ELR (cell line): ENCODE results near the gene STAMBPL1.

ENCODE experiments used
- DNase-seq: peaks from one replicate; pipeline ENCODE4 v3.0.0-alpha.2; 2015; ENCODE audit warnings: low read depth

Gene STAMBPL1

GRCh38 chr10:88949912-88950837 lies 70.1 kb downstream of the STAMBPL1 start:
- DNase-seq = no peak

DNA sequence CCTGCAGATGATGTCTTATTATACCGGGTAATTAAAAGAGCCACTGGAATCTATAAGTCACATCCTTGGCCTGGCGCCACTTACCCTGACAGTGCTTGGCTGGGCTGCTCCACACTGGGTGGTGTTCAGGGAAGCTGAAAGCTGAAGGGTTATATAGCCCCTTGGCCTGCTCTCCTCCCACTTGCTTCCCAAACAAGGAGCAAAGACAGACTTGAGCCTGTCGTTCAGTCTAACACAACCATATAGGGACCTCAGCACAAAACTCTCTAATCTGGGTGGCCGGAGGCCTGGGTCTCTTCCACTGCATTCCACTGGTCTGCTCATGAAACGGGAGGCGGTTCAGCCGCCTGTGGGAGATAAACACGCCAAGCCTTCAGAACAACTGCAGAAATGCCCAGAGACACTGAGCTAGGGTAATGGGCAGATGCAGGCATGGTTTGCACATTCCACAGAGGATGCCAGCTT lies 72.6 kb downstream of the STAMBPL1 start, which contains the start of gene ACTA2:
Gene ACTA2, minus strand, starts transcription at position 127 of the 465 bp plus-strand sequence. CDS start 3,843 bp downstream, outside the sequence.
- DNase-seq = peak; percentile 31

DNA sequence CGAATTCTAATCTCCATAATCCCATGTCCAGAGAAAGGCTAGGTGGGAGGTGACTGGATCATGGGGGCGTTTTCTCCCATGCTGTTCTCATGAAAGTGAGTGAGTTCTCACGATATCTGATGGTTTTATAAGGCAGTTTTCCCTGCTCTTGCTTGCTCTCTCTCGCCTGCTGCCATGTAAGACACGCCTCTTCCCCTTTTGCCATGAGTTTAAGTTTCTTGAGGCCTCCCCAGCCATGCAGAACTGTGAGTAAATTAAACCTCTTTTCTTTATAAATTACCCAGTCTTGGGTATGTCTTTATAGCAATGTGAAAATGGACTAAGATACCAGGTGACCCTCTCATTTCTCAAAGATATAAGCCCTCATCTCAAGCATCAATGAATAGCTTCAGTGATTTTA lies 73.6 kb downstream of the STAMBPL1 start:
- no peak for DNase-seq

- DNase-seq = no peak
Measured at GRCh38 chr10:88954458-88955083, 74.5 kb downstream of the STAMBPL1 start.

DNA sequence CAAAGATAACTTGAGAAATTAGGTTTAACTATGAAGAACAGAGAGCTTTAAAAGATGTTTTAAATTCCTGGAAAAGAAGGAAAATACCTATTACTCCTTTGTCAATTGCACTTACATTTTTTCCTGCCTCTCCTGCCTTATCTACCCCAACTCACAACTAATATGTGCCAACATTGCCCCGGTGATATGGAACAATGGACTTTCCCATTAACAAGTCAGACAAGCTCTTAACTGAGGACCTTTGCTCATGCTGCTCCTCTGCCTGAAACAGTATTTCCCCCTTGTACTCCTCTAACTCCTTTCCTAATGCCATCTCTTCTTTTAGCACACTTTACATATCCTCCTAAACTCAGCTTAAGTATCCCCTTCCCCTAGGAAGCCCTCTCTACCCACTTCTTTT lies 77.3 kb downstream of the STAMBPL1 start:
- DNase-seq = no peak

GRCh38 chr10:88958721-88959120 lies 78.7 kb downstream of the STAMBPL1 start:
- no peak for DNase-seq

GRCh38 chr10:88960802-88961201 lies 80.8 kb downstream of the STAMBPL1 start:
- DNase-seq = peak; percentile 17

DNA sequence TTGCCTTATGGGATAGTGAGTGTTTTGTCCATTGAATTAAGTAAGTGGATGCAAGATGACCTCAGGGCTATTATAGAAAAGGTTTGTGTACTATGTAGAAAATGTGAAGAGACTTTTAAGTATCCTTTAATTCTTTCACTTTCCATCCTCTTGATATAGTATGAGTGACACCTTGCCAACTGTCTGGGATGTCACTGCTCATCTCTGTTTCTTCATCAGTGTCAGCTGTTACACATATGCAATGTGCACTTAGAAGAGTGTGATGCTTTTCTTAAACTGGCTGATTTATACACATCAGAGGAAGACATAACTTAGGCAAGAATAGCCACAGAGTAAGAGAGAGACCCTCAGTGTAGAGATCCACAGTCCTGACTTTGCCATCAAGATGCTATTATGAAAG lies 81.2 kb downstream of the STAMBPL1 start:
- no peak for DNase-seq

GRCh38 chr10:88962336-88962735 lies 82.3 kb downstream of the STAMBPL1 start:
- DNase-seq = no peak

- DNase-seq = no peak
Measured at GRCh38 chr10:88963318-88963717, 83.3 kb downstream of the STAMBPL1 start.

- no peak for DNase-seq
Measured at GRCh38 chr10:88964360-88964759, 84.3 kb downstream of the STAMBPL1 start.

DNA sequence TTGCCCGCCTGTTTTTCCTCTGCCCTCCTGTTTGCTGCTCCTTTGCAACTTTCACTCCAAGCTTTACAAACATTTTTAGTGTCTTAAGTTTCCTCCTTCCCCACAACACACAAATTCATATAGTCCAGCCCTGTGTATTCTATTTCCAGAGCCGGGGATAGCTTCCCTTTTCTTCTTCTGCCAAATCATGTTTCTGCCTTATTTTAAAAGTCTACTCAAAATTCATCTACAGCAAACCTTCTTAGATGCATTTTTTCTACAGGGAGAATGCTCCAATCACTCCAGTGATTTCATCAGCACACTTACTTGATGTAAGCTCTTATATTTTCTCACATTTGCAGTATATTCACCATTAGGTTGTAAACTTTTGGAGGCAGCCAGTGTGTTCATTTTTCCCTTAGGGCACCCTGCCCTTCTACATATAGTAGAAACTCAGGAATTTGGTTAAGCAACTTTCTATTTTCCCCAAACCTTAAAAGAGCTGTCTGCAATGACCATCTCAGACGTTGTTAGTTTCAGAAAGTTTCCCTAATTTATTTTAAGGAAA lies 84.9 kb downstream of the STAMBPL1 start:
- no peak for DNase-seq

DNA sequence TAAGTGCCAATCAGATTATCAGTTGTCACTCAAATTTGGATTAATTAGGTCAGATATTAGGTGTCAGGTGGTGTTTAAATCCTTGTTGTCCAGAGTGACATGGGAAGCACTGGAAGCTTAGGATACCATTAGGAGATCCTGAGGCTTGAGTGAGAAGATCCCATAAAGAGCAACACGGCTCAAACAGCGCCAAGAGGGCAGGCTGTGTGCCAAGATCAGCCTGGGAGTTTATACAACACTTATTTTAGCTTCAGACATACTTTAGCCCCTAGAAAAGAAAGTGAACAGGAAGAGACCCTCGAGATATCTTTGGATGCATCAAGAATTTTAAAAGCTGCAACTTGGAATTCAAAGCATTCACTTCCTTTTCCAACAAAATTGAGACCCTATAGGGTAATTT lies 86.8 kb downstream of the STAMBPL1 start:
- DNase-seq = no peak

DNA sequence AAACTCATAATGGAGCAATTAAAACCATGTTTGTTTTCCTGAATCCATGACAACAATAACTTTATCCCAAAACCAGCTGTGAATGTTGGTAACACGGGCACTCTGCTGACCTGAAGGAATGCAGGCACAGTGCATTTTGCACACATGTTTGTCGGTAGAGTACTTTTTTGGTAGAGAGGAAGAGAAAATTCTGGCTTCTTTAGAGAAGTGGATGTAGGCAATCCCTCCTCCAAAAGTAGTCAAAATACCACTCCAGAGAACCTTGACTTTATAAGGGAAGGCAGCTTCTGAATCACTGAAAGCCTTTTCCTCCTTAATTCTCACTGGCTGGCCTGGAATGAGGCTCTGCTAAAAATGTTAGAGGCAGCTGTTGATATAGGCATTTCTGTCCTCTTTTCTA lies 88.3 kb downstream of the STAMBPL1 start:
- no peak for DNase-seq

- no peak for DNase-seq
Measured at GRCh38 chr10:88971221-88972061, 91.4 kb downstream of the STAMBPL1 start.
